Measurements from ENCODE around the gene ZNF22. TPM values are rescaled to one million over a fixed set of nuclear protein-coding genes. Genes with fewer than 3 reads are reported as not detected.

The ZNF22 gene
- total RNA-seq, 2 donors from 2014 or later = 12.9 to 30.4 TPM

DNA sequence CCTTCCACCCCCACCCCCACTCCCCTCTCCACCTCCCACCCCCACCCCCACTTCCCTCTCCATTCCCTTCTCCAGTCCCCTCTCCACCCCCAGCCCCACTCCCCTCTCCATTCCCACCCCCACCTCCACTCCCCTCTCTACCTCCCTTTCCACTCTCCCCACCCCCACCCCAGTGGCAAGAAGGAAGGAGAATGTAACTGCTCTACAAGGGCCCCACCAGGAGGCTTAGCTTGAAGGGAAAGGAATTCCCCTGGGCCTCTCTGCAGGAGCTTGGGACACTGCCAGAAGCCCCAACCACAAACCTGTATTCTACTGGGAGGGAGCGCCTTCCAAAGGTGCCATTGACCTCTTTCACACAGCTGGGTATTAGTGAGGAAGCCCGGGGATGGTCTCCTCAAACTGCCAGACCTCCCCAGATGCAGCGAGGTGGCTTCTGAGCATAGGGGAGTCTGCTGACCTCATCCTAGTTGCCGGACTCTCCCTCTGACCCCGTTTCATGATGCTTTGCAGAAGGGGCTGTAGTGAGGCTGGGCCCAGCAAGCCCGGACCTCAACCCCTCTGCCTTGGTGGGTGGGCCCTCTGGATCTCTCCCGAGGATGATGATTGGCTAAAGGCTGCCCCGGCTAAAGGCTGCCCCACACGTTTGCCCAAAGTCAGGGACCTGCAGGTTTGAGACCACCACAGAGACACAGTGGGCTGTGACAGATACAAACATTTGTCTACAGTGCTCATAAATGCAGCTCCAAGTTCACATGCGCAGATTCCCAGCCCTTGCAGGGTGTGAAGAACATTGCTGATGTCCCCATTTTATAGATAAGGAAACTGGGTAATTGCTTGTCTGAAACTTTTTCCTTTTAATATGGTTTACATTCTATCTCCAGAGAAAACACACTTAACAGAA is 25.0 kb upstream of the ZNF22 start:
- Histone ChIP-seq H3K4me3 (peak overlapping the region in 1 of 2 donors; percentile 71), H3K36me3 (replicated peaks in 1 of 2; ENCODE audit: insufficient read depth in 1 of 2, low read depth in 2 of 2) (peaks cover 0 to 4% of the 10 kb centered on the region in 2 donors), H3K9me3 (no peaks in the 10 kb centered on the region), H3K4me1 (peaks cover 68% of the 10 kb centered on the region), H3K27me3 (no peaks in the 10 kb centered on the region), H3K27ac (peak overlapping the region; percentile 88 to 95 (median 94))
- intact Hi-C loops (cut with DNase I) = no loop called here
- ATAC-seq (peak; percentile 13), DNase-seq (peak; percentile 82 to 93 (median 88))
- TF ChIP-seq POLR2A (IDR thresholded peaks at IDR 0.05) = peak; percentile 34 to 56 (median 45)
- TF ChIP-seq, protein P1, sequence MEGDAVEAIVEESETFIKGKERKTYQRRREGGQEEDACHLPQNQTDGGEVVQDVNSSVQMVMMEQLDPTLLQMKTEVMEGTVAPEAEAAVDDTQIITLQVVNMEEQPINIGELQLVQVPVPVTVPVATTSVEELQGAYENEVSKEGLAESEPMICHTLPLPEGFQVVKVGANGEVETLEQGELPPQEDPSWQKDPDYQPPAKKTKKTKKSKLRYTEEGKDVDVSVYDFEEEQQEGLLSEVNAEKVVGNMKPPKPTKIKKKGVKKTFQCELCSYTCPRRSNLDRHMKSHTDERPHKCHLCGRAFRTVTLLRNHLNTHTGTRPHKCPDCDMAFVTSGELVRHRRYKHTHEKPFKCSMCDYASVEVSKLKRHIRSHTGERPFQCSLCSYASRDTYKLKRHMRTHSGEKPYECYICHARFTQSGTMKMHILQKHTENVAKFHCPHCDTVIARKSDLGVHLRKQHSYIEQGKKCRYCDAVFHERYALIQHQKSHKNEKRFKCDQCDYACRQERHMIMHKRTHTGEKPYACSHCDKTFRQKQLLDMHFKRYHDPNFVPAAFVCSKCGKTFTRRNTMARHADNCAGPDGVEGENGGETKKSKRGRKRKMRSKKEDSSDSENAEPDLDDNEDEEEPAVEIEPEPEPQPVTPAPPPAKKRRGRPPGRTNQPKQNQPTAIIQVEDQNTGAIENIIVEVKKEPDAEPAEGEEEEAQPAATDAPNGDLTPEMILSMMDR (IDR thresholded peaks at IDR 0.05) = peak in 2 of 7 experiments; percentile 16
- WGBS, 2 donors = 11 to 16% methylated on average over 8 to 9 of the region's 10 CpGs

GRCh38 chr10:44976352-44977198 is 24.1 kb upstream of the ZNF22 start:
- H3K27ac ChIP-seq = peak overlapping the region; percentile 84 to 95 (median 91)
- peak overlapping the region; percentile 71 to 74 for H3K4me3 ChIP-seq
- intact Hi-C loops (cut with DNase I) = no loop called here
- H3K4me1 ChIP-seq = peaks cover 77% of the 10 kb centered on the region
- 18 to 27% methylated on average over 5 to 9 of the region's 9 CpGs for WGBS, 2 donors
- H3K27me3 ChIP-seq = no peaks in the 10 kb centered on the region
- peaks cover 0 to 2% of the 10 kb centered on the region in 2 donors for H3K36me3 ChIP-seq (replicated peaks in 1 of 2; ENCODE audit: insufficient read depth in 1 of 2, low read depth in 2 of 2)
- ATAC-seq (no peak), DNase-seq (peak in 2 of 4 donors; percentile 46 to 50)
- TF ChIP-seq, protein P1 (IDR thresholded peaks at IDR 0.05) = no peak
- peak; percentile 24 to 58 (median 44) for TF ChIP-seq POLR2A (IDR thresholded peaks at IDR 0.05)
- no peaks in the 10 kb centered on the region for H3K9me3 ChIP-seq

DNA sequence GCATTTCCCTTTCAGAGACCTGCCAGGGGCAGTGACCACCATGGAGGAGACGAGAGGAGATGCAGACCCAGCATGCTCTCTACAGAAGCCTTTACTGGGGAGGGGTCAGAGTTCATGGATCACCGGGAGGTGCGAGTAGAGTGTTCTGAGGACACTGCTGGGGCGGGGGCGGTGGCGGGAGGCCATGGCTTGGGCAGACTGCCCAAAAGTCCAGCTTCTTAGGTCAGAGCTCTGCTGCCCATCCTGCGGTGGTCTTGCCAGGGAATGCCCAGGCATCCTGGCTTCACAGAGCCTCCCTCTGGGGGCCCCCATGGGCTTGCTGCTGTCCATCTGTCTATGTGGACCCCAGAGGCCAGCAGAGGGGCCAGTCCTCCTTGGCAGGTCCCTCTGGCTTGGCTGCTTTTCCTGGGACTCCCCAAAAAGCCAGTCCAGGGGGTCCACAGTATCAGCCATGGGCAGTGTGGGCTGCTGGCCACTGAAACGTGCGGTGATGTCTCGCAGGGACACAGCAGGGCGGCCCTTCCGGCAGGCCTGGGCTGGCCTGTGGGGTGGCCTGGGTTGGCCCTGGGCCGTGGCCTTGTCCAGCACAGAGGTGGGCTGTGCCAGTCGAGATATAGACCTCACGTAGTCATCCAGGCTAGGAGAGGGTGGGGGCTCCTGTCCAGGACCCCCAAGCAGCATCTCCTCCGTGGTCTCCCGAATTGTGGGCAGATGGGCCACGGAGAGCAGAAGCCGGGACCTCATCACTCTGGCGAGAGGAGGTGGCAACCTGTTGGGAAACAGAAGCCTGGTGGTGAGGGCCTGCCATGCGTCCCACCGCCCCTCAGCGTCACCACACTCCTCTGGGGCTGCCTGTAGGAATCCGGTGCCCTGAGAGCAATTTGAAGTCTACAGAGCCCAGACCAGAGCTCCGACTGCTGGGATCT is 23.2 kb upstream of the ZNF22 start:
- intact Hi-C loops (cut with DNase I) = no loop called here
- Histone ChIP-seq H3K36me3 (replicated peaks in 1 of 2; ENCODE audit: insufficient read depth in 1 of 2, low read depth in 2 of 2) (no peaks in the 10 kb centered on the region), H3K4me3 (peak overlapping the region; percentile 71 to 74), H3K27me3 (no peaks in the 10 kb centered on the region), H3K4me1 (peaks cover 87% of the 10 kb centered on the region), H3K9me3 (no peaks in the 10 kb centered on the region), H3K27ac (peak overlapping the region; percentile 84 to 95 (median 91))
- no peak for ATAC-seq
- DNase-seq = peak in 3 of 4 donors; percentile 59 to 67 (median 59)
- TF ChIP-seq POLR2A (IDR thresholded peaks at IDR 0.05) = no peak
- TF ChIP-seq, protein P1 (IDR thresholded peaks at IDR 0.05) = peak in 2 of 7 experiments; percentile 15 to 20
- 13 to 16% methylated on average over 6 to 25 of the region's 25 CpGs for WGBS, 2 donors

DNA sequence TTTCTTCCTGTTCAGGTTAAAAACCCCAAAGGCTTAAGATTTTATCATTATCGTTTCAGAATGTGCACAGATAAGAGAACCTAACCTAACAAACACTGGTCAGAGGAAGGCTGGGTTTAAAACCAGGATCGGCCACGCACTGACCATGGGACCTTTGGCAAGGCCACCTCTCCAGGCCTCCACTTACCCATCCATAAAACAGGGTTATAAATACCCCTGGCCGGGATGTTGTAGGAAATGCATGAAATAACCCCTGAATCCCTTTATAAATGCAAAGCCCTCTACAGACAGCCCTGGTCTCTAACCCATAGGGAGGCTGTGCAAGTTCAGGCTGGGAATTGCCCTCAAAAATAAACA is 22.5 kb upstream of the ZNF22 start:
- intact Hi-C loops (cut with DNase I) = no loop called here
- Histone ChIP-seq H3K9me3 (no peaks in the 10 kb centered on the region), H3K4me3 (peak overlapping the region; percentile 71 to 74), H3K4me1 (peaks cover 83% of the 10 kb centered on the region), H3K36me3 (replicated peaks in 1 of 2; ENCODE audit: insufficient read depth in 1 of 2, low read depth in 2 of 2) (no peaks in the 10 kb centered on the region), H3K27me3 (no peaks in the 10 kb centered on the region), H3K27ac (peak overlapping the region; percentile 84 to 95 (median 91))
- no peak for DNase-seq
- ATAC-seq = no peak
- WGBS, 2 donors = 0 to 3% methylated on average over 4 of the region's 4 CpGs
- TF ChIP-seq, protein P1 (IDR thresholded peaks at IDR 0.05) = no peak
- no peak for TF ChIP-seq POLR2A (IDR thresholded peaks at IDR 0.05)

Data from body of pancreas (tissue), 4 donors.